HG03159 (cell line): Measurements from ENCODE around the gene NGDN.
"Not testable (repeated sequence)": the region's sequence is repeated elsewhere in the genome, so short reads cannot be mapped to it uniquely, and the experiment has no call there.

Experiments
- ATAC-seq: cut with Tn5 transposase; IDR thresholded peaks from one replicate; pipeline ENCODE4 v1.9.1; 2021; ENCODE audit warnings: mild to moderate bottlenecking, moderate library complexity; ENCODE audit not compliant: unreplicated experiment

NGDN gene

DNA sequence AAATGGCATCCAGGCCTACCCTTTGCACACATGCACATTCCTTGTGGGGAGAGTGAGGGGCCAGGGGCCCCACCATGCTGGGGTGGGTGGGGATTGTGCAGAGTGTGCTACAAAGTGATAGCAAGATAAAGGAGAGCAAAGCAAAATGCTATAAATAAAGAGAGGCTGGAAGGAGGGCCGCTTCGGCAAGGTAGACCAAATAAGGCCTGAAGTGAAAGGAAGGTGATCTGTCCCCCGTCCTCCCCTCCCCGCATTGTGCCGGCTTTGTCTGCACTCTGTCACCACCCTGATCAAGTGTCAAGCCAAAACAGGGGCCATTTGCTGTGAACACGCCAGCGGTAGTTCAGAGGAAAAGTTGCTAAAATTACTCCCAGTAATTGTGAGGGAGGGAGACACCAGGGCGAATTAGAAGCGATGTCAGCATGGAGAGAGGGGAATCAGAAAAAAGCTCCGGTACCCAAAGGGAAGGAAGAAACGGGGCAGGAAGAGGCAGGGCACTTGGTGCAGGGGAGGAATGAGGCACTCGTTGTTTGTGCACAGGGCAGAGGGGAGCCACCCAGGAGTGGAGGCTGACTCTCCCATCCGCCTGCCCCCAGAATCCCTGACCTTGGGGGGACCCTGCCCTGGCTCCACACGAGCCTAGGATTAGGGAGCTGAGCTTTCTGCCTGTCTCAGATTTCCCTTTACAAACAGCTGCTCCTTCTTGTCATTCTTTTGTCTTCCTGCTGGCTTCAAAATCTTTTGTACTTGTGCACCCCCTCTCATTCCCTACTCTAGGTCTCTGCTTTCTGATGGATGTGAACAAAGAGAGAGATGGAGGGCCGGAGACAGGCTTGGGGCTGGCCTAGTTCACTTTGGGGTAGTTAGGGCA lies 31.2 kb upstream of the NGDN start:
- ATAC-seq = no peak

DNA sequence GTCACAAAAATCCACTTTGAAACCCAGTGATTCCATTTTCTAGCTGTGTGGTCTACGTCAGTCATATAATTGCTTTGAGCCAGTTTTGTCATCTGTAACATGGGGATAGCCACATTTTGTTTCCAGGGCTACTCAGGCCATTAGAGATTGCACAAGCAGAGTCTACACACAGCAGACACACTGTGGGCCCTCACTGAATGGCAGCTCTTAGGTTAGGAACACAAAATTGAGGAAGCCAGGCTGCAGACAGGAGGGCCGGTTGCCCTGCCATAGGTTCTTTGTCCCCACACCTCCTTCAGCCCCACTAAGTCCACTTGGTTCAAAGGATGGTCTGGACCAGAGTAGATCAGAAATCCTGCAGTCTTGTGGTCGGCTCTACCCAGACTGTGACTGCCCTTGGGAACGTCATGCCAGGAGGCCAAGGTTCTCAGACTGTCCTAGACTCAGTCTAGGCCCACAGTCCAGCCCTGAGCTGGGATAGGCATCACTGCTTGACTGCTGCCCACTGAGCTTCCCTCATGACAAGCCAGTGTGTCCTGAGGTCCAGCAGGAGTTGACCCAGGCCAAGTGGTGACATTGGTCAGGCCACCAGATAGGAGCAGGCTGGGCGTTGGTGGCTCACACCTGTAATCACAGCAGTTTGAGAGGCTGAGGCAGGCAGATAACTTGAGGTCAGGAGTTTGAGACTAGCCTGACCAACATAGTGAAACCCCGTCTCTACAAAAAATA lies 30.2 kb upstream of the NGDN start:
- ATAC-seq = no peak

DNA sequence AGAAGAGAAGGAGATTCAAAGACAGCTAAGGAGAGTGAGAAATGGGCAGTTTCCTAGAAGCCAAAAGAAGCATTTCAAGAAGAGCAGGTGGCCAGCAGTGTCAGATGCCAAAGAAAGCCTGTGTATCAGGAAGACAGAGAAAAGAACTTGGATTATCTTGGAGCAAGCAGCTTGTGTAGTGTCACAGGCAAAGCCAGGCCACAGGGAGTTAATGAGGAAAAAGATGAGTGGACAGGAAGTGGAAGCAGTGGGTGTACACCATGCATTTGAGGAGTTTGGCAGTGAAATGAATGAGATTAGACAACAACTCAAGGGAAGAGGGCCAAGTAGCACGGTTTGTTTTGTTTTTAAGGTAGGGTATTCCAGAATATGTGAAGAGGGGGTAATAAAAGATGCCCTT lies 28.4 kb upstream of the NGDN start:
- no peak for ATAC-seq

DNA sequence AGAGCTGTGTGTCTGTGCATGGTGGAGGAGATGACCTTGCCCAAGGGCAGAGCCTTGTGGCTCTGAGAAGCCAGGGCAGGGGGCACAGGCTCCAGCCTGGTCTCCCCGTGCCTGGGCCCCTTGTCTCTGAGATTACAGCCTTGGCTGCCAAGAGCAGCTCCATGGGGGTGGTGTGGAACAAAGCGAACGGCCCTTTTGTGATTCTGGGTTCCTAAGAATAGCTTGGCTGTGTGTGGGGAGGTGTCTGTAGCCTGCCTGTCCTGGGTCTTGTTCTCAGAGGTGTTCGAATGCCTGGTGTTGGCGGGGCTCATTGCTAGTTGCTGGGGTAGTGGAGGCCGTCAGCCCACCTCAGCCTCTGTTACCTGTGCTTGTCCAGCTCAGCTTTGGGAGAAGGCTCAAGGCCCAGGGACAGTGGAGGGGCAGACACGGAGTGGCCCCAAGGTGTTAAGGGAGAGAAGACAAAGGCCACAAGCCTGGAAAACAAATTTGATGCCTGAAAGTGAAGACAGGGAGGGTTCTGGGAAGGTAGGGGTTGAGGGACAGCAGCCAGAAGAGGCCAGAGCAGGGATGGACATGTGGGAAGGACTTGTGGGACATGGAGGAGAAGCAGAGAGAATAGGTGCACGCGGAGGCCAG lies 26.7 kb upstream of the NGDN start:
- ATAC-seq = no peak

DNA sequence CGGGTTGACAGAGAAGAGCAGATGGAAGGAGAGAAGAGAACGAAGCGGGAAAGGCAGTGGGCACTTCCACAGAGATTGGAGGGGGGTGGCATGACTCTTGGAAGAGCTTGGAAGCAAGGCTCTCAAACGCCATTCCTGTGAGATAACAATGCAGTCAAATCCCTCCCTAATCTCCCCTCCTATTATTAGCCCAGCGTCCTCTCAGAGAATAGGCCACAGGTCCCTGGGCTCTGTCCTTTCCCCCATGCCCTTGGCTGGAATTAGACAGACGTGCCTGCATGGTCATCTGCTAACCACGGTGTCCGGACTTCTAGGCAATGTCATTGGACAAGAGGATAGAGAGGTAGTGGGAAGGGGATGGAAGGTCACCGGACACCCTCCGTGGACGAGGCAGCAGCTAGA lies 26.1 kb upstream of the NGDN start:
- ATAC-seq = no peak

DNA sequence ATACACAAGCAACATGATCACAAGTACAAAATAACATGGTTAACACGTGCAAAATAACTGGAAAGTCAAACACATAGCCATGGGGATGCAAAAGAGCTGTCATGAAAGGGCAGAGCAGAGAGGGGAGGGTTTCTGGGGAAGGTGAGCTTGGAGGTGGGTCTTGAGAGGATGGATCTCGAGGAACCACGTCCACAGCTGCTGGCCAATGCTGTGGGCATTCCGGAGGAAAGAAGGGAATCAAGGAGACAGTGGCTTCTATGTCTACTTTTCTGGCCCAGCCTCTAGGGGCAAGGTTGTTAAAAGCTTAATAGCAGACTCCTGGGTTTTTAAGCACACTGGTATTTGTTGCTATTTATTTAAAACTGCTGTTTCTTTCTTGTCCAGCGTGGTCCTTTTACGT lies 25.6 kb upstream of the NGDN start:
- no peak for ATAC-seq

DNA sequence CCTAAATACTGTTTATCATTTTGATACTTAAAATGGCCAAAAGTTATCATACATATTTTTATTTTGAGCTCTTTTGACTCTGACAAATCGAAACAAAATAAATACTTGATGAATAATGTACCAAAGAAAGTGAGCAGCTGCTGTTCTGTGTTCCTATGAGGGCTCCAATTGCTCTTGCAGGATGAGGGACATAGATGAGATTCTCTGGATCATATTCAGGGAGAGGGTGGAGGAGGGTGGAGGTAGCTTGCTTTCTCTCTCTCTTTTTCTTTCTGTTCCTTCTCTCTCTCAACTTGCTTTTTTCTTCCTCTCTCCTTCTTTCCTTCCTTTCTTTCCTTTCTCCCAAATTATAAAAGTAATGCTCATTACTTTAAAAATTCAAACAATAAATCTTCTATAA lies 25.2 kb upstream of the NGDN start:
- no peak for ATAC-seq

DNA sequence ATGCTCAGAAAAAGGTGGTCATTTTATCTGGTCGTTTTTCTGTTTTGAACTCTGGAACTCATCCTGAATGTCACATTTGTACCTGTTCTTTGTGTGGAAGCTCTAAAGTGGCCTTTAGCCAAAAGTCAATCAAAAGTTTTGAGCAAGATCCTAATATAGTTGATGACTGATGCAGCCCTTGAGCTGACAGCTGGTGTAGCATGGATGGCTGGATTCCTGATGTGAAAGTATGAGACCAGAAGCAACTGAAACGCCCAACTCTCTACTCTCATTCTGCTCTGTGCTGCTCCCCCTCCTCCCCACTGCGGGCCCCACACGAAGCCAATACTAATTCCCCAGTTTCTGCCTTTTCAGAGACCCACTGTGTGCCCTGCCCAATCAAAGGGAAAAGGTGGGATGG lies 23.7 kb upstream of the NGDN start:
- ATAC-seq = no peak

DNA sequence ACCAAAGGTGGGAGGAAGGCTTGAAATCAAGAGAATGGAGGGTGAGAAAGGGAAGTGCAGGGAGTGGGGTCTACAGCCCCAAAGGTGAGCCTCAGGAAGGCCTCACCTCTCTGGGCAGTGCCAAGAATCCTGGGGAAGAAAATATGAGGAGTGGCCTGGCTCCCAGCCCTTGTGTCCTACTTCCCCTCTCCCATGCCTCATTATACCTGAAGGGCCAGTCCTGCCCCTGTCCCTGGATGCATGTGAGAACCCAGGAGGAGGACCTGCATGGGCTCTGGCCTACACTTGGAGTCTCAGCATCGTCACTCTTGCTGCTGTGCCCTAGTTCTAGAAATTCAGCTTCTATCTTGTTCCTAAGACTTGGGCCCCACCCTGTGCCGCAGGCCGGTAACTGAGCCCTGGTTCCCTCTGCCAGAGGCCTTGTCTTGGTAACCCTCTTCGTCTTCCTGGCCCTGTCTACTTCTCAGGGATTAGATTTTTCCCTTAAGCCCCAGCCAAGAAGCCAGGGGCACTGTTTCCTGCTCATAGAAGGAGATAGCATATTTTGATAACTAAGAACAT lies 23.1 kb upstream of the NGDN start:
- ATAC-seq = no peak

DNA sequence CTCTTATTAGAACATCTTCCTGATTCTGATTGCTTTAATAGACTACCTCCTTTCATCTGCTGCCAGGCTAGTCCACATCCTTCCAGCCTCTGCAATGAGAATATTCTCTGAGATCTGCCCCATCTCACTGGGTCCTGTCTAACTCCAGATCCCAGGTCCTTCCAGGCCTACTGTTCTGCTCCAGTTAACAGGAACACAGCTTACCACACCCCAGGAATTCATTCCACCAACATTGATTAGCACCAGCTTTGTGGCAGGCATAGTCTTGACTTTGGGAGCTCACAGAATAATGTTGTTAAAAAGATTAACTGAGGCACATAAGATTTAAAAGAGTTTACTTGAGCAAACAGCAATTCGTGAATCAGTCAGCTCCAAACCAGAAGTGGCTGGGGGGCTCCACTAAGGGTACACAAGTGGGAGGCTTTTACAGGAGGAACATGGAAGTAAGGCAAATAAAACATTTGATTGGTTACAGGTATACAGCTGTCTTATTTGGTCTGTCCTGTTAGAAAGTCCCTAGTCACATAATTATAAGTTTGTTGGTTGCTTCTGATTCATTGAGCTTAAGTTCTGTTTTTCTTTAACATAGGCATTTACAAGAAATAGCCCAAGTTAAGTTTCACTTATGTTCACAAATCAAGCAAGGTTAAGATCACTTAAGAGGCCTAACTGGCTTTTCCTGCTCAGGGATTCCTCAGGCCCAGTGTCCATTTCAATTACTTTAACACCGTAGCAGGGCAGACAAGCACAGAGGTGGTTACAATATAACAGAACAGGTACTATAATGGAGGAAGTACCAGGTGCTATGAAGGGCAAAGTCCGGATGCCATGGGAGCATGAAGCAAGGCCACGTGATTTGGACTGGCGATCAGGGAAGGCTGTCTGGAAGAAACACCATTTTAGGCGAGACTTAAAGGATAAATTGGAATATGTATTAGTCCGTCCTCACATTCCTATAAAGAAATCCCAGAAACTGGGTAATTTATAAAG lies 21.8 kb upstream of the NGDN start:
- ATAC-seq = no peak

DNA sequence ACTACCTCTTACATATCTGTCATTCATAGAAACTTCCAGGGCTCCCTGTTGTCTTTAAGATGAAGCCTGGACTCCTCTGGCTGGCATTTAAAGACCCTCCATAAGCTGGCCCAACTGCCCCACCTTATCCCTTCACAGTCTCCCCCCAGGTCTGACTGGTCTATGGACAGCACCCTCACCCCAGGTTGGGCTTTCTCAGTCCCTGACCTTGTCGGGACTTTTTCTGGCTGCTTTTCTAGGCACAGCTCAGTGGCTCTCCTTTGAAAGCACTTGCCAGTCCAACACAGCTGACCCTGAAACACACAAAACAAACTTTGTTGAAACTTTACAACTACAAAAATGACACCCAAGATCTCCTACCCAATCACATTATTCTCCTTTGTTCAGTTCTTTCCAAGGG lies 20.2 kb upstream of the NGDN start:
- no peak for ATAC-seq

DNA sequence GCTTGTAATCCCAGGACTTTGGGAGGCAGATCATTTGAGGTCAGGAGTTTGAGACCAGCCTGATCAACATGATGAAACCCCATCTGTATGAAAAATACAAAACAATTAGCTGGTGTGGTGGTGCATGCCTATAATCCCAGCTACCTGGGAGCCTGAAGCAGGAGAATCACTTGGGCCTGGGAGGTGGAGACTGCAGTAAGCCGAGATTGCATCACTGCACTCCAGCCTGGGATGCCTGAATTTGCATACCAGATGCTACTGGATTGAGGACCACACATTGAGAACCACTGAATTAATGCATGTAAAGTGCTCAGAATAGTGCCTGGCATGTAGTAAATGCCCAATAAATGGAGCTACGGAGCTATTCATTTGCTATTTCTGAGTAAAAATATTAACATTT lies 19.1 kb upstream of the NGDN start:
- ATAC-seq = no peak

DNA sequence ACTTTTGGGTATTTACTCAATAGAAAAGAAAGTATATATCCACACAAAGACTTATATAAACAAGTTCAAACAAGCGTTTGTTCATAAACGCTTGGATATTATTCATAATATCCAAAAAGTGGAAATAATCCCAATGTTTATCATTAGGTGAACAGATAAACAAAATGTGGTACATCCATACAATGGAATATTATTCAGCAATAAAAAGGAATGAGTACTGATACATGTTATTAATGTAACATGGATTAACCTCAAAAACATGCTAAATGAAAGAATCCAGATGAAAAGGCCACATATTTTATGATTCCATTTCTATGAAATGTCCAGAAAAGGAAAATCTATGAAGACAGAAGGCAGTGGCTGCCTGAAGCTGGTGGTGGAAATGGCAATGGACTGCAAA lies 17.3 kb upstream of the NGDN start:
- no peak for ATAC-seq

DNA sequence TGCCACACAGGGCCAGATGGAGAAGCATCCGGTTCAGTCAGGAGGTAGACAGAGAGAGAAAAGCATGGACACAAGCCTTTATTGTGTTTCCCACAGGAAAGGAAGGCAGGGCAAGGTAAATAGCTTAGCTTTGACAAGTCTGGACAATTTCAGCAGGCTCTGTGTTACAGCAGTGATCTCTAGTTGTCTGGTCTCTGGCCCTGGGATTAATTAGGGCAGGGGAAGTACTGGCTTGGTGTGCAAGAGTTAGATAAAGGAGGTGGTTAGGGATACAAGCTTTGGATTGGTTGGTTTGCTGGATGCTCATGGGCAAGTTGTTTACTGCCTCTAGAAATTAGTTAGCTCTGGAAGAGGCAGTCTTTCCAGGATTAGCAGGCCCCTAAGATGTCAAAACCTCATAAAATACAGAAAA lies 15.1 kb upstream of the NGDN start:
- no peak for ATAC-seq

DNA sequence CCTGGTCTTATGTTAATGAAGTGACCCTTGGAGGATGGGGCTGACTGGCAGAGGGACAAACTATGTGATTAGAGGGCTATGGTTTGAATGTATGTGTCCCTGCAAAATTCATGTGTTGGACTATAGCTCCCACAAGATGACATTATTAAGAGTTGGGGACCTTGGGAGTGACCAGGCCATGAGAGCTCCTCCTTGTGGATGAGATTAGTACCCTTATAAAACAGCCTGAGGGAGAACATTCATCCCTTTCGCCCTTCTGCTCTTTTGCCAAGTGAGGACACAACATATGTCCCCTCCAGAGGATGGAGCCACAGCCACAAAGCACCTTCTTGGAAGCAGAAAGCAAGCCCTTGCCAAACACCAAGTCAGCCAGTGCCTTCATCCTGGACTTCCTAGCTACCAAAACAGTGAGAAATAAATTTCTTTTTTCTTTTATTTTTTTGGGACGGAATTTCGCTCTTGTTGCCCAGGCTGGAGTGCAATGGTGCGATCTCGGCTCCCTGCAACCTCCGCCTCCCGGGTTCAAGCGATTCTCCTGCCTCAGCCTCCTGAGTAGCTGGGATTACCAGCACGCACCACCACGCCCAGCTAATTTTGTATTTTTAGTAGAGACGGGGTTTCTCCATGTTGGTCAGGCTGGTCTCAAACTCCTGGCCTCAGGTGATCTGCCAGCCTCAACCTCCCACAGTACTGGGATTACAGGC lies 12.5 kb upstream of the NGDN start:
- ATAC-seq = not testable (repeated sequence)

DNA sequence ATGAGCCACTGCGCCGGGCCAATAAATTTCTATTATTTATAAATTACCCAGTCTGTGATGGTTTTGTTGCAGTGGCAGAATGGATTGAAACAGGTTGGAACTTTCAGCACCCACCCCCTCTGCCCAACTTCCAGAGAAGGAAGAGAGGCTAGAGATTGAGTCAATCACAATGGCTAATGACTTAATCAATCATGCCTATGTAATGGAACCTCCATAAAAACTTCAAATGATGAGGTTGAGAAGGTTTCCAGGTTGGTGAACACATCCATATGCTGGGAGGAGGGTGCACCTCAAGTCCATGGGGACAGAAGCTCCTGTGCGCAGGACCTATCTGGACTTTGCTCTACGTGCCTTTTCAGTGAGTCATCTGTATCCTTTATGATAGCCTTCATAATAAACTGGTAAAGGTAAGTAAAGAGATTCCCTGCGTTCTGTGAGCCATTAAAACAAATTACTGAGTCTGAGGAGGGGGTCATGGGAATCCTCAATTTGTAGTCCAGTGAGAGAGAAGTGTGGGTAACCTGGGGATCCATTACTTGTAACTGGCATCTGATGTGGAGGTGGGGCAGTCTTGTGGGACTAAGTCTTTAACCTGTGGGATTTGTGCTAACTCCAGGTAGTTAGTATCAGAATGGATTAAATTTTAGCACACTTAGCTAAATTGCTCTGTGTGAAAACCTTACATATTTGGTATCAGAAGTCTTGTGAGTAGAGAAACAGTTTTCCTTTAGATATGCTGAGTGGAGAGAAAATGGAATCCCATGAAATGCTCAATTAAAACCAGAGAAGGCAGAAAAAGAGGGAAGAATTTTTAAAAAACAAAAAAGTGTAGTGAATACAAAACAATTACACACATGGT lies 11.7 kb upstream of the NGDN start:
- ATAC-seq = no peak

DNA sequence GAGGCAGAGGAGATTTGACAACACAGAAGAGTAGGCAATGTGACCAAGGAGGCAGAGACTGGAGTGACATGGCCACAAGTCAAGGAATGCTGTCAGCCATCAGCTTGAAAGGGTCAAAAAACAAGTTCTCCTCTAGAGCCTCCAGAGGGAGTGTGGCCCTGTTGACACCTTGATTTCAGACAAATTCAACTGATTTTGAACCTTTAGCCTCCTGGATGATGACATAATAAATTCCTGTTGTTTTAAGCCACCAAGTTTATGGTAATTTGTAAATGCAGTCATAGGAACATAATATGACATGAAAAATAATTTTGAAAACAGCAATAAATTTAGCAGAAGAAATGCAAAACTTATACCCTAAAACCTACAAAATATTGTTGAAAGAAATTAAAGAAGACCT lies 8.5 kb upstream of the NGDN start:
- ATAC-seq = no peak

DNA sequence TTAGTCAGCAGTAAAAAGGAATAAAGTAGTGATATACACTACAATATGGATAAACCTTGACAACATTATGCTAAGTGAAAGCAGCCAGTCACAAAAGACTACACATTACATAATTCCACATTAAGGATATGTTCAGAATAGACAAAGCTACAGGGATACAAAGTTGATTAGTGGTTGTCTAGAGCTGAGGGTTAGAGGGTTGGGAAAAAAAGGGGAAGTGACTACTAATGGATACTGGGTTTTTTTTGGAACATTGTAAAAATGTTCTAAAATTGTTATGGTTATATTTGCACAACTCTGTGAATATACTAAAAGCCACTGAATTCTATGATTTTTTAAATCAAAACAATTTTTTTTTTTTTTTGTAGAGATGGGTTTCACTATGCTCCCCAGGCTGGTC lies 4.8 kb upstream of the NGDN start:
- no peak for ATAC-seq

DNA sequence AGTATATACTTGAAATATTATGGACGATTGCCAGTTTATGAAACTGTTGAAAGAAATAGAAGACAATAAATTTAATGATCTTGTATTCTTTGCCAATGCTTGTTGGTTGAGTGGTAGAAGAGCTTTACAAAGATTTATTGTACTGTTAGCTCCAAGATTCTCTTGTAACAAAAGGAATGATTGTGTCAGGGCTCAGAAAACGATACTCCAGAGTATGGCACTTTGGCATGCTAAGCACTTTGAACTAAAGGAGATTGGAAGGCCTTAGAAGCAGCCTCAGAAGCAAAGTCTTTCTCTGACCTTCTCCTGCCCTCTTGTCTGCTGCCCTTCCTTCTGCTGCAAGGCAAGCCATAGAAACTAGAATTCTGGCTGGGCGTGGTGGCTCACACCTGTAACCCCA lies 4.2 kb upstream of the NGDN start:
- ATAC-seq = no peak
